Mammary epithelial cell (primary cell): ENCODE measurements around the gene UGT2B11.
"Not testable (repeated sequence)": the region's sequence is repeated elsewhere in the genome, so short reads cannot be mapped to it uniquely, and the experiment has no call there.

Experiments
- CTCF ChIP-seq, 2 donors: IDR thresholded peaks in 1 of 2; conservative IDR thresholded peaks in 1 of 2; 2 replicates each; pipeline ENCODE4 v1.5.1; 2011 to 2012; ENCODE audit warnings: inconsistent platforms in 2 of 2, low read length in 2 of 2, mild to moderate bottlenecking in 2 of 2, control low read depth in 1 of 2, low read depth in 1 of 2; ENCODE audit not compliant: insufficient read depth in 1 of 2; ENCODE audit errors: extremely low read depth in 1 of 2
- EZH2 ChIP-seq: IDR thresholded peaks from 2 replicates; pipeline ENCODE4 v1.6.1; 2012; ENCODE audit warnings: low read length, inconsistent platforms, borderline replicate concordance

- TF ChIP-seq CTCF (conservative IDR thresholded peaks at IDR 0.05 in 1 of 2, IDR thresholded peaks at IDR 0.05 in 1 of 2; ENCODE audit: extremely low read depth in 1 of 2, insufficient read depth in 1 of 2, low read depth in 1 of 2, low read length in 2 of 2); EZH2: not testable (repeated sequence)
These were observed 27.2 kb upstream of the UGT2B11 start for GRCh38 chr4:69241746-69242145.
